Left ventricle myocardium inferior (tissue), 1 donor: ENCODE results near the gene MCAT. TPM values are rescaled to one million over a fixed set of nuclear protein-coding genes. Genes with fewer than 3 reads are reported as not detected.

Source experiments
- DNase-seq: peaks from one replicate; pipeline ENCODE4 v3.0.0-alpha.2; 2020
- H3K27ac ChIP-seq: fragments of 200-600 bp; replicated peaks from 2 replicates; pipeline ENCODE4 v1.8.0; 2021
- H3K27me3 ChIP-seq: fragments of 200-600 bp; 2 replicates; pipeline ENCODE4 v1.8.0; 2021; ENCODE audit warnings: low read depth
- H3K36me3 ChIP-seq: fragments of 200-600 bp; 2 replicates; pipeline ENCODE4 v1.8.0; 2021
- H3K4me1 ChIP-seq: fragments of 200-600 bp; 2 replicates; pipeline ENCODE4 v1.8.0; 2021
- H3K4me3 ChIP-seq: fragments of 200-600 bp; 2 replicates; pipeline ENCODE4 v1.8.0; 2021; ENCODE audit warnings: mild to moderate bottlenecking, moderate library complexity
- H3K9me3 ChIP-seq: fragments of 200-600 bp; replicated peaks from 2 replicates; pipeline ENCODE4 v1.8.0; 2021
- intact Hi-C: fragments of 100-400 bp; cut with micrococcal nuclease; formaldehyde crosslinking; loops from one replicate; pipeline ENCODE4 v1.11.0; 2022
- total RNA-seq: library from RNA; stranded (reverse); fragmentation: NEBNext Ultra II Directional; extraction: Animal tissue kit (Norgen Biotek cat#: 25700); gene quantifications from one replicate; pipeline ENCODE4 v1.2.1, GENCODE V29; 2021
- TF ChIP-seq, protein P1 (sequence below): fragments of 200-600 bp; IDR thresholded peaks from 2 replicates; pipeline ENCODE4 v1.8.0; 2021; ENCODE audit warnings: antibody characterized with exemption, mild to moderate bottlenecking, borderline replicate concordance
- donor health status: DM: no; HTN: yes; CAD: no; lungs with severe emphysema.

Gene MCAT
- total RNA-seq, 1 donor from 2014 or later, result 16.4 TPM

- H3K4me3 ChIP-seq, result no peak overlapping the region
- peaks cover 3% of the 10 kb centered on the region for H3K36me3 ChIP-seq
- intact Hi-C loops, result no loop called here
- H3K27ac ChIP-seq, result no peak overlapping the region
- DNase-seq, result no peak
- TF ChIP-seq, protein P1, sequence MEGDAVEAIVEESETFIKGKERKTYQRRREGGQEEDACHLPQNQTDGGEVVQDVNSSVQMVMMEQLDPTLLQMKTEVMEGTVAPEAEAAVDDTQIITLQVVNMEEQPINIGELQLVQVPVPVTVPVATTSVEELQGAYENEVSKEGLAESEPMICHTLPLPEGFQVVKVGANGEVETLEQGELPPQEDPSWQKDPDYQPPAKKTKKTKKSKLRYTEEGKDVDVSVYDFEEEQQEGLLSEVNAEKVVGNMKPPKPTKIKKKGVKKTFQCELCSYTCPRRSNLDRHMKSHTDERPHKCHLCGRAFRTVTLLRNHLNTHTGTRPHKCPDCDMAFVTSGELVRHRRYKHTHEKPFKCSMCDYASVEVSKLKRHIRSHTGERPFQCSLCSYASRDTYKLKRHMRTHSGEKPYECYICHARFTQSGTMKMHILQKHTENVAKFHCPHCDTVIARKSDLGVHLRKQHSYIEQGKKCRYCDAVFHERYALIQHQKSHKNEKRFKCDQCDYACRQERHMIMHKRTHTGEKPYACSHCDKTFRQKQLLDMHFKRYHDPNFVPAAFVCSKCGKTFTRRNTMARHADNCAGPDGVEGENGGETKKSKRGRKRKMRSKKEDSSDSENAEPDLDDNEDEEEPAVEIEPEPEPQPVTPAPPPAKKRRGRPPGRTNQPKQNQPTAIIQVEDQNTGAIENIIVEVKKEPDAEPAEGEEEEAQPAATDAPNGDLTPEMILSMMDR, result no peak
- H3K27me3 ChIP-seq, result no peaks in the 10 kb centered on the region
- peaks cover 5% of the 10 kb centered on the region for H3K4me1 ChIP-seq
- H3K9me3 ChIP-seq, result no peaks in the 10 kb centered on the region
These were observed 16.6 kb downstream of the MCAT start for GRCh38 chr22:43126501-43127165.

DNA sequence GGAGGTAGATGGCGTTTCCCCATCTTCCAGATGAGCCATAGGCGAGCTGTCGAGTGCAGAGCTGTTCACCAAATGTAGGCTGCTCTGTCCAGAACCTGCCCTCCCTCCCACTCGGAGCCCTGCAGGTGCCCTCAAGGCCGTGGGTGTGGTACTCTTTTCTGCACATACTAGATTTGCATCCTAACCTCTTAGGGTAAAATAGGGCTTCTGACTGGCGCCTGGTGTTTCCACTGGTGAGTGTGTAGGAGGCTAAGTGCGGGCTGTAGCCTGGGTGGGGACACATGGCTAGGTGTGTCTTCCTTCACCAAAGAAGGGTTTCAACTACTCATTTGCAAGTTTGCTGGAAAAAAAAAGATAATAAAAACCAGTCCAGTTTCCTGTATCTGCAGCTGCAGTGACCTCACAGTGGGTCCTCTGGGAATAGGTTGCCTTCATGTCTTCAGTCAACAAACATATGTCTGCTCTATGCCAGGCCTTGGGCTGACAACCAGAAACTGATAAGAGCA, 24.2 kb downstream of the MCAT start:
- no peak overlapping the region for H3K27ac ChIP-seq
- no peak for DNase-seq
- TF ChIP-seq, protein P1, result no peak
- intact Hi-C loops, result no loop called here
- H3K36me3 ChIP-seq, result no peaks in the 10 kb centered on the region
- no peaks in the 10 kb centered on the region for H3K9me3 ChIP-seq
- peaks cover 10% of the 10 kb centered on the region for H3K27me3 ChIP-seq
- H3K4me1 ChIP-seq, result no peaks in the 10 kb centered on the region
- no peak overlapping the region for H3K4me3 ChIP-seq

GRCh38 chr22:43118024-43118849, 25.0 kb downstream of the MCAT start:
- Histone ChIP-seq H3K9me3 (no peaks in the 10 kb centered on the region), H3K36me3 (no peaks in the 10 kb centered on the region), H3K4me3 (no peak overlapping the region), H3K27me3 (peaks cover 18% of the 10 kb centered on the region), H3K27ac (no peak overlapping the region), H3K4me1 (no peaks in the 10 kb centered on the region)
- no peak for DNase-seq
- intact Hi-C loops, result no loop called here
- TF ChIP-seq, protein P1, result no peak

GRCh38 chr22:43116932-43117331, 26.3 kb downstream of the MCAT start:
- intact Hi-C loops, result no loop called here
- Histone ChIP-seq H3K27me3 (peaks cover 31% of the 10 kb centered on the region), H3K4me3 (no peak overlapping the region), H3K27ac (no peak overlapping the region), H3K36me3 (no peaks in the 10 kb centered on the region), H3K9me3 (no peaks in the 10 kb centered on the region), H3K4me1 (no peaks in the 10 kb centered on the region)
- DNase-seq, result no peak
- TF ChIP-seq, protein P1, result no peak

DNA sequence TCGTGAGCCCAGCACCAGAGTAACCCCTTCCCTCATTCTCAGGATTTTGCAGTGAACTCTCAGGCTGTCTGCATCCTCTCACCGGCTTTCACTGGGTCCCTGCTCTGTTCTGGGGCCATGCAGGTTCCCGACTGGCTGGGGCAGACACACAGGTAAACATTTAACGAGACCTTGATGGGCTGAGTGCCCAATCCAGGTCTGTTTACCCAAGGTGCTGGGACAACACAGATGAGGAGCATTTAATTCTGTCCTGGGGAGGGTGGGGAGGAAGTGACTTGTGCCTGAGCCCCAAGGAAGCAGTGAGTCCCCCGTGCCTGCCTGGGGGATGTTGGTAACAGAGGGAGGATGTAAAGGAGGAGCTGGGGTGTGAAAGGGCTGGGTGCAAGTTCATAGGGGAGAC, 28.2 kb downstream of the MCAT start:
- TF ChIP-seq, protein P1, result no peak
- Histone ChIP-seq H3K27ac (no peak overlapping the region), H3K27me3 (peaks cover 49% of the 10 kb centered on the region), H3K36me3 (no peaks in the 10 kb centered on the region), H3K9me3 (no peaks in the 10 kb centered on the region), H3K4me1 (peaks cover 18% of the 10 kb centered on the region), H3K4me3 (no peak overlapping the region)
- DNase-seq, result no peak
- intact Hi-C loops, result no loop called here
